ENCODE results near the gene KCNJ12.

The KCNJ12 gene

DNA sequence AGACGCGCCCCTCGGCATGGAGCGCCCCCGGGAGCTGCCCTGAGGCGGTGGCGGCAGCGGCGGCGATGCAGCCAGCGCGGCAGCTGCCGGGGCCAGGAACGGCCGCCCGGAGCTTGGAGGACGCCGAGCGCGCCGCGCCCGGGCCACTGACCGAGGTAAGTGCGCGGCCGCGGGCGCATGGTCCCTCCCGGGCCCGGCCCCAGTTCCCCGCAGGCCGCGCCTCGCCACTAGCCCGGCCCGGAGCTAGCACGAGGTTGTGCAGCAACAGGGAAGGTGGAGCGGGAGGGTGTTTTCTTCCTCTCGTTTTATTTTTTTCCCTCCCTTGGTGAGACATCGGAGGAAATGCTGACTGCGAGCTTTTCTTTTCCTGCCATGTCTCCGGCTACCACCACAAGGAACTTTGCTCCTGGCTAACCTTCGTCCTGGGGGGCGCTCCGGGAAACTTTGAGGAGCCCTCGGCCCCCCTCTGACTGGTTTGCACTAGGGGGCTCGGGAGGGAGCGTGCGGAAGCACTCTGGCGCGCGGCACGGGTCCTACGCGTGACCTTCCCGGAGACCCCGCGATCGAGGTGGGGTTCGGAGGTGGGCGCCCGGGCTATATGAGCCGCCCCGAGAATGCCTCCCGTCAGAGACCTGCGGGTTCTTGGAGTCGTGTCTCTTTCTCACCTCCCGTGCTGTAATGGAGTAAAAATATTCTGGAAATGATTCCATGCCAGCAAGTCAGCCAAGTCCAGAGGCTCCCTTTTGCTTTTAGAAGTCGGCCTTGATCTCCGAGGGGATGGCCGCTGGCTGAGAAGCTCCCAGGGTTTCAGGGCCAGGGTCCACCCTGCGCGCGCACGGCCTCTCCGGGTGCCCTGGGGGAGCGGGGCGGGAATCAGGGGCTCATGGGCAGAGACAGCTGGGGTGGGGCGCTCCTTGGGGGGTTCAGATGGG is 868 bp downstream of the KCNJ12 start:
- H3K4me3 ChIP-seq (replicated peaks; ENCODE audit: low read depth, low read length): peak overlapping the region; percentile 4; the same call in 1 of the 2 replicates
- no peak for DNase-seq (ENCODE audit: extremely low read depth, low read depth)
- TF ChIP-seq, protein P1, sequence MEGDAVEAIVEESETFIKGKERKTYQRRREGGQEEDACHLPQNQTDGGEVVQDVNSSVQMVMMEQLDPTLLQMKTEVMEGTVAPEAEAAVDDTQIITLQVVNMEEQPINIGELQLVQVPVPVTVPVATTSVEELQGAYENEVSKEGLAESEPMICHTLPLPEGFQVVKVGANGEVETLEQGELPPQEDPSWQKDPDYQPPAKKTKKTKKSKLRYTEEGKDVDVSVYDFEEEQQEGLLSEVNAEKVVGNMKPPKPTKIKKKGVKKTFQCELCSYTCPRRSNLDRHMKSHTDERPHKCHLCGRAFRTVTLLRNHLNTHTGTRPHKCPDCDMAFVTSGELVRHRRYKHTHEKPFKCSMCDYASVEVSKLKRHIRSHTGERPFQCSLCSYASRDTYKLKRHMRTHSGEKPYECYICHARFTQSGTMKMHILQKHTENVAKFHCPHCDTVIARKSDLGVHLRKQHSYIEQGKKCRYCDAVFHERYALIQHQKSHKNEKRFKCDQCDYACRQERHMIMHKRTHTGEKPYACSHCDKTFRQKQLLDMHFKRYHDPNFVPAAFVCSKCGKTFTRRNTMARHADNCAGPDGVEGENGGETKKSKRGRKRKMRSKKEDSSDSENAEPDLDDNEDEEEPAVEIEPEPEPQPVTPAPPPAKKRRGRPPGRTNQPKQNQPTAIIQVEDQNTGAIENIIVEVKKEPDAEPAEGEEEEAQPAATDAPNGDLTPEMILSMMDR (IDR thresholded peaks at IDR 0.05; ENCODE audit: low read depth, low read length, missing control alignments): no peak

GRCh38 chr17:21377705-21378396 is 1.7 kb downstream of the KCNJ12 start:
- no peak for DNase-seq (ENCODE audit: extremely low read depth, low read depth)
- TF ChIP-seq, protein P1 (IDR thresholded peaks at IDR 0.05; ENCODE audit: low read depth, low read length, missing control alignments): no peak
- no peak overlapping the region for H3K4me3 ChIP-seq (replicated peaks; ENCODE audit: low read depth, low read length)

GRCh38 chr17:21378553-21378952 is 2.4 kb downstream of the KCNJ12 start:
- no peak overlapping the region for H3K4me3 ChIP-seq (replicated peaks; ENCODE audit: low read depth, low read length)
- DNase-seq (ENCODE audit: extremely low read depth, low read depth): no peak
- TF ChIP-seq, protein P1 (IDR thresholded peaks at IDR 0.05; ENCODE audit: low read depth, low read length, missing control alignments): no peak

- H3K4me3 ChIP-seq (replicated peaks; ENCODE audit: low read depth, low read length): no peak overlapping the region
- TF ChIP-seq, protein P1 (IDR thresholded peaks at IDR 0.05; ENCODE audit: low read depth, low read length, missing control alignments): no peak
- DNase-seq (ENCODE audit: extremely low read depth, low read depth): no peak
Measured at GRCh38 chr17:21379080-21379711, 3.0 kb downstream of the KCNJ12 start.

GRCh38 chr17:21380659-21381058 is 4.5 kb downstream of the KCNJ12 start:
- TF ChIP-seq, protein P1 (IDR thresholded peaks at IDR 0.05; ENCODE audit: low read depth, low read length, missing control alignments): no peak
- H3K4me3 ChIP-seq (replicated peaks; ENCODE audit: low read depth, low read length): no peak overlapping the region
- DNase-seq (ENCODE audit: extremely low read depth, low read depth): no peak

- H3K4me3 ChIP-seq (replicated peaks; ENCODE audit: low read depth, low read length): no peak overlapping the region
- TF ChIP-seq, protein P1 (IDR thresholded peaks at IDR 0.05; ENCODE audit: low read depth, low read length, missing control alignments): no peak
- no peak for DNase-seq (ENCODE audit: extremely low read depth, low read depth)
Measured at GRCh38 chr17:21381076-21381706, 5.0 kb downstream of the KCNJ12 start.

All from HFF-Myc (cell line).